GM20000 (cell line): ENCODE results near the gene PAK6.
A peak's percentile ranks its signal among the peaks of the same experiment; 100 is the strongest.

Source experiments
- DNase-seq: peaks from one replicate; pipeline ENCODE4 v3.0.0; 2012; ENCODE audit warnings: low spot score
- CTCF ChIP-seq: IDR thresholded peaks from 2 replicates; pipeline ENCODE4 v1.5.1; 2012; ENCODE audit warnings: mild to moderate bottlenecking, control low read depth; ENCODE audit errors: extremely low read depth, missing control alignments

PAK6 gene

GRCh38 chr15:40314723-40315276 lies 75.9 kb downstream of the PAK6 start:
- no peak for DNase-seq
- no peak for TF ChIP-seq CTCF

- no peak for TF ChIP-seq CTCF
Measured at GRCh38 chr15:40316931-40317330, 78.1 kb downstream of the PAK6 start.

GRCh38 chr15:40317580-40317979 lies 78.7 kb downstream of the PAK6 start:
- no peak for TF ChIP-seq CTCF
- no peak for DNase-seq

More at GRCh38 chr15:40316931-40317330, 78.1 kb downstream of the PAK6 start:
- DNase-seq, result no peak

GRCh38 chr15:40320409-40320808 lies 81.5 kb downstream of the PAK6 start:
- DNase-seq, result no peak
- no peak for TF ChIP-seq CTCF

GRCh38 chr15:40320931-40321371 lies 82.1 kb downstream of the PAK6 start:
- peak; percentile 84 for DNase-seq
- TF ChIP-seq CTCF, result peak; percentile 85

- no peak for DNase-seq
- TF ChIP-seq CTCF, result no peak
Measured at GRCh38 chr15:40322531-40323238, 83.8 kb downstream of the PAK6 start.

- peak; percentile 99 for DNase-seq
- no peak for TF ChIP-seq CTCF
Measured at GRCh38 chr15:40323239-40323952, 84.5 kb downstream of the PAK6 start, which contains the start of gene INAFM2. Gene INAFM2 (plus strand): TSS chr15:40323692. CDS start chr15:40324056, 364 bp downstream.
